Activated naive CD4-positive, alpha-beta T cell treated with anti-CD3 and anti-CD28 coated beads, Interleukin-2, amount 10 ng/mL, durations not matched to agents 7 days and 5 days (primary cell): ENCODE measurements around the gene MEGF8.
A peak's percentile ranks its signal among the peaks of the same experiment; 100 is the strongest.

ENCODE experiments used
- CTCF ChIA-PET: fragments of 350-600 bp; sonication (Branson Sonifier 250); formaldehyde crosslinking; loops from one replicate; lab custom pipeline; 2021; ENCODE audit warnings: antibody characterized with exemption; lab: Charles Lee
- DNase-seq: peaks from one replicate; pipeline ENCODE4 v3.0.0-alpha.2; 2020
- H3K27ac Mint-ChIP-seq: one replicate; pipeline ENCODE4 v1.8.0; 2021; ENCODE audit warnings: mild to moderate bottlenecking, moderate library complexity, mixed read lengths
- H3K27me3 Mint-ChIP-seq: one replicate; pipeline ENCODE4 v1.8.0; 2021; ENCODE audit warnings: mild to moderate bottlenecking, mixed read lengths
- H3K36me3 Mint-ChIP-seq: one replicate; pipeline ENCODE4 v1.8.0; 2021; ENCODE audit warnings: mixed read lengths
- H3K4me1 Mint-ChIP-seq: one replicate; pipeline ENCODE4 v1.8.0; 2021; ENCODE audit warnings: mixed read lengths
- H3K4me3 Mint-ChIP-seq: one replicate; pipeline ENCODE4 v1.8.0; 2021; ENCODE audit warnings: mild to moderate bottlenecking, moderate library complexity, mixed read lengths
- H3K9me3 Mint-ChIP-seq: one replicate; pipeline ENCODE4 v1.8.0; 2021; ENCODE audit warnings: mixed read lengths

The MEGF8 gene

GRCh38 chr19:42303101-42303464, 22.4 kb upstream of the MEGF8 start:
- Mint-ChIP-seq H3K27me3 (peaks cover 21% of the 10 kb centered on the region), H3K4me1 (peaks cover 26% of the 10 kb centered on the region), H3K4me3 (peak overlapping the region; percentile 88), H3K27ac (peak overlapping the region; percentile 89), H3K9me3 (no peaks in the 10 kb centered on the region), H3K36me3 (peaks cover 4% of the 10 kb centered on the region)
- CTCF ChIA-PET: interaction anchor here (1.3 kb wide), 1 partner anchor 194 kb away, joined by 6 read pairs; no protein-coding TSS in a partner anchor
- no peak for DNase-seq

- H3K4me3 Mint-ChIP-seq: no peak overlapping the region
- H3K36me3 Mint-ChIP-seq: peaks cover 4% of the 10 kb centered on the region
- H3K9me3 Mint-ChIP-seq: no peaks in the 10 kb centered on the region
- peaks cover 26% of the 10 kb centered on the region for H3K4me1 Mint-ChIP-seq
- no peak overlapping the region for H3K27ac Mint-ChIP-seq
- H3K27me3 Mint-ChIP-seq: peaks cover 21% of the 10 kb centered on the region
- no peak for DNase-seq
- CTCF ChIA-PET: interaction anchor here (0.7 to 1.4 kb wide), 3 partner anchors 10 to 25 kb away, joined by 3 to 6 read pairs (median 4); no protein-coding TSS in a partner anchor
Observed at GRCh38 chr19:42303876-42304275, 21.6 kb upstream of the MEGF8 start.

GRCh38 chr19:42306646-42307045, 18.8 kb upstream of the MEGF8 start:
- H3K4me3 Mint-ChIP-seq: no peak overlapping the region
- no peaks in the 10 kb centered on the region for H3K9me3 Mint-ChIP-seq
- H3K4me1 Mint-ChIP-seq: peaks cover 19% of the 10 kb centered on the region
- H3K27me3 Mint-ChIP-seq: peaks cover 44% of the 10 kb centered on the region
- no peaks in the 10 kb centered on the region for H3K36me3 Mint-ChIP-seq
- CTCF ChIA-PET: no interaction called here
- H3K27ac Mint-ChIP-seq: no peak overlapping the region
- no peak for DNase-seq

GRCh38 chr19:42309686-42310085, 15.7 kb upstream of the MEGF8 start:
- H3K4me1 Mint-ChIP-seq: peaks cover 12% of the 10 kb centered on the region
- no peak for DNase-seq
- H3K36me3 Mint-ChIP-seq: no peaks in the 10 kb centered on the region
- peaks cover 62% of the 10 kb centered on the region for H3K27me3 Mint-ChIP-seq
- no peaks in the 10 kb centered on the region for H3K9me3 Mint-ChIP-seq
- H3K4me3 Mint-ChIP-seq: no peak overlapping the region
- H3K27ac Mint-ChIP-seq: no peak overlapping the region
- CTCF ChIA-PET: no interaction called here

- DNase-seq: no peak
- Mint-ChIP-seq H3K27ac (no peak overlapping the region), H3K9me3 (no peaks in the 10 kb centered on the region), H3K27me3 (peaks cover 78% of the 10 kb centered on the region), H3K4me3 (no peak overlapping the region), H3K36me3 (no peaks in the 10 kb centered on the region), H3K4me1 (peaks cover 14% of the 10 kb centered on the region)
- CTCF ChIA-PET: interaction anchor here (1.6 kb wide), 1 partner anchor 203 kb away, joined by 5 read pairs; no protein-coding TSS in a partner anchor
Observed at GRCh38 chr19:42311657-42312056, 13.8 kb upstream of the MEGF8 start.

- H3K4me3 Mint-ChIP-seq: no peak overlapping the region
- no peak overlapping the region for H3K27ac Mint-ChIP-seq
- DNase-seq: no peak
- peaks cover 77% of the 10 kb centered on the region for H3K27me3 Mint-ChIP-seq
- no peaks in the 10 kb centered on the region for H3K36me3 Mint-ChIP-seq
- no peaks in the 10 kb centered on the region for H3K9me3 Mint-ChIP-seq
- H3K4me1 Mint-ChIP-seq: peaks cover 19% of the 10 kb centered on the region
- CTCF ChIA-PET: interaction anchor here (1.6 kb wide), 1 partner anchor 204 kb away, joined by 5 read pairs; no protein-coding TSS in a partner anchor
Observed at GRCh38 chr19:42312370-42312769, 13.1 kb upstream of the MEGF8 start.

- peak; percentile 59 for DNase-seq
Observed at GRCh38 chr19:42313096-42313839, 12.2 kb upstream of the MEGF8 start, which contains the start of gene TMEM145. TMEM145 (plus strand) TSS chr19:42313309; CDS start chr19:42313377, 68 bp downstream.

GRCh38 chr19:42313840-42314755, 11.3 kb upstream of the MEGF8 start:
- Mint-ChIP-seq H3K4me1 (peaks cover 19% of the 10 kb centered on the region), H3K9me3 (no peaks in the 10 kb centered on the region), H3K27ac (no peak overlapping the region), H3K27me3 (peaks cover 77% of the 10 kb centered on the region), H3K4me3 (no peak overlapping the region), H3K36me3 (no peaks in the 10 kb centered on the region)
- CTCF ChIA-PET: interaction anchor here (1.0 to 1.1 kb wide), 2 partner anchors 9 to 33 kb away, joined by 4 to 6 read pairs; no protein-coding TSS in a partner anchor
- no peak for DNase-seq

More at GRCh38 chr19:42313096-42313839, 12.2 kb upstream of the MEGF8 start, which contains the start of gene TMEM145:
- CTCF ChIA-PET: interaction anchor here (1.0 to 1.1 kb wide), 2 partner anchors 9 to 34 kb away, joined by 4 to 6 read pairs; no protein-coding TSS in a partner anchor
- Mint-ChIP-seq H3K9me3 (no peaks in the 10 kb centered on the region), H3K27me3 (peaks cover 77% of the 10 kb centered on the region), H3K36me3 (no peaks in the 10 kb centered on the region), H3K4me3 (peak within 1 kb of the TSS; percentile 53), H3K4me1 (peaks cover 19% of the 10 kb centered on the region), H3K27ac (no peak within 1 kb of the TSS)

GRCh38 chr19:42315024-42315423, 10.4 kb upstream of the MEGF8 start:
- Mint-ChIP-seq H3K36me3 (no peaks in the 10 kb centered on the region), H3K9me3 (no peaks in the 10 kb centered on the region), H3K4me1 (peaks cover 19% of the 10 kb centered on the region), H3K27me3 (peaks cover 77% of the 10 kb centered on the region), H3K27ac (no peak overlapping the region), H3K4me3 (no peak overlapping the region)
- CTCF ChIA-PET: interaction anchor here (1.2 kb wide), 1 partner anchor 12 kb away, joined by 3 read pairs; no protein-coding TSS in a partner anchor
- no peak for DNase-seq

- H3K4me3 Mint-ChIP-seq: no peak overlapping the region
- no peak for DNase-seq
- H3K4me1 Mint-ChIP-seq: peaks cover 19% of the 10 kb centered on the region
- no peak overlapping the region for H3K27ac Mint-ChIP-seq
- peaks cover 77% of the 10 kb centered on the region for H3K27me3 Mint-ChIP-seq
- no peaks in the 10 kb centered on the region for H3K36me3 Mint-ChIP-seq
- CTCF ChIA-PET: interaction anchor here (1.2 kb wide), 1 partner anchor 10 kb away, joined by 3 read pairs; no protein-coding TSS in a partner anchor
- H3K9me3 Mint-ChIP-seq: no peaks in the 10 kb centered on the region
Observed at GRCh38 chr19:42316223-42317211, 8.9 kb upstream of the MEGF8 start.

- Mint-ChIP-seq H3K9me3 (no peaks in the 10 kb centered on the region), H3K4me1 (peaks cover 15% of the 10 kb centered on the region), H3K27me3 (peaks cover 77% of the 10 kb centered on the region), H3K27ac (no peak overlapping the region), H3K4me3 (no peak overlapping the region), H3K36me3 (no peaks in the 10 kb centered on the region)
- CTCF ChIA-PET: no interaction called here
- no peak for DNase-seq
Observed at GRCh38 chr19:42317535-42317934, 7.9 kb upstream of the MEGF8 start.

GRCh38 chr19:42322305-42322704, 3.1 kb upstream of the MEGF8 start:
- Mint-ChIP-seq H3K36me3 (peaks cover 3% of the 10 kb centered on the region), H3K27me3 (peaks cover 62% of the 10 kb centered on the region), H3K4me3 (no peak overlapping the region), H3K9me3 (no peaks in the 10 kb centered on the region), H3K27ac (no peak overlapping the region), H3K4me1 (peaks cover 24% of the 10 kb centered on the region)
- DNase-seq: no peak
- CTCF ChIA-PET: interaction anchor here (1.1 to 3.1 kb wide), 2 partner anchors 207 to 213 kb away, joined by 3 to 9 read pairs; no protein-coding TSS in a partner anchor

GRCh38 chr19:42323473-42323851, 2.0 kb upstream of the MEGF8 start:
- Mint-ChIP-seq H3K36me3 (peaks cover 3% of the 10 kb centered on the region), H3K27ac (no peak overlapping the region), H3K27me3 (peaks cover 65% of the 10 kb centered on the region), H3K4me3 (peak overlapping the region; percentile 23), H3K9me3 (no peaks in the 10 kb centered on the region), H3K4me1 (peaks cover 24% of the 10 kb centered on the region)
- DNase-seq: no peak
- CTCF ChIA-PET: interaction anchor here (0.8 to 3.1 kb wide), 3 partner anchors 19 to 215 kb away, joined by 3 to 9 read pairs (median 3); no protein-coding TSS in a partner anchor
